ENCODE data around the gene PFKFB4.
A peak's percentile ranks its signal among the peaks of the same experiment; 100 is the strongest.

The PFKFB4 gene

DNA sequence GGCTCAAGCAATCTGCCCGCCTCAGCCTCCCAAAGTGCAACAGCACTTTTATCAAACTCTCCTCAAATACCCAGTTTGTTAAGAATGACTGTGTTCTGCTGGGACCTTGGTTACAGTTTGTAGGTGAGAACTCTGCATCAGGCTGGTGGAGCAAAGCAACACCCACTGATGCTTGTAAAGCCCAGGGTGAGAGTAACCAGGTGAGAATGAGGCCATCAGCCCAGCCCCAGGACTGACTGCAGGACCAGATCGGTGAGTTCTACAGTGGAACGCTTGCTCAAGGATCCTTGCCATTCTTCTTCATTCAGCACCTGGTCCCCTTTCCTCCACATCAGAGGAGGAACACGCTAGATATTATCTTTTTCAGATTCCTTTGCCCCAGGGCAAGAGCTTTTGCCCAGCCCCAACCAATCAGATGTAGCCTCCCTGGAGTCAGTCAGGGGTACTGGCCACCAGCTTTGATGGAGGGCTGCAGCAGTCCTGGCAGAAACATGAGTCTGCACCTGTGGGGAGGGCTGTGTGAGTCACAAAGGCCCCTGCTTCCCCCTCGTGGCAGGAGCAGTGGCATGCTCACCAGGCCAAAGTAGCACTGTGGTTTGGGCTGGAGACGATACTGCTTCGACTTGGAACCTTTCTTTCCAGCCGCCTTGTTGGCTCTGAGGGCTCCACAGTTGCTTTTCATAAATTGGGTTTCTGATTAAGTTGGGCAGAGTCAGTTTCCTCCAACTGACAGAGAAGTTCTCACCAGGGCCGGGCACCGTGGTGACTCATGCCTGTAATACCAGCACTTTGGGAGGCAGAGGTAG is 49.1 kb downstream of the PFKFB4 start (continued):
- peak; percentile 72 for TF ChIP-seq ZNF654 (tag by site-specific recombination; IDR thresholded peaks at IDR 0.05; ENCODE audit: low read depth)
- TF ChIP-seq ZNF174 (tag by site-specific recombination; IDR thresholded peaks at IDR 0.05) = no peak

DNA sequence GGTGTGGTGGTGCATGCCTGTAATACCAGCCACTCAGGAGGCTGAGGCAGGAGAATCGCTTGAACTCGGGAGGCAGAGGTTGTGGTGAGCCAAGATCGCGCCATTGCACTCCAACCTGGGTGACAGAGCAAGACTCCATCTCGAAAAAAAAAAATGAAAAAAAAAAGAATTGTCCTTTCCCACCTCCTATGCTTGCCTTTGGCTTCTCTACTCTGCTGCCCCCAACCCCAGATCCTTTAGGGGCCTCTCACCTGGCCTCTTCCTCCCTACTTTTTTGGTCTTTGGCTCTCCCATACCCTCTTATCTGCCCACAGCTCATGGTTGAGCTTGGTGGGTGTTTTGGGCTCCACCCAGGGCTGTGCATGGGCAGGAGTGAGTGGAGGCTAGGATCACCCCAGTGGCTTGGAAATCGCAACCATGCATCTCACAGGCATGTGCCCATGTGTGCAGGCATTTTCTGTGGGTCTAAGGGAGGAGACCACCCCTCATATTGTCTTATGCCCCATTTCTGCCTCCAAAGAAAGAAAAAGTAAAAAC is 50.6 kb downstream of the PFKFB4 start:
- ChIA-PET CTCF (interaction anchor here (0.6 kb wide), 1 partner anchor 145 kb away, joined by 3 read pairs; no protein-coding TSS in a partner anchor), POLR2A (interaction anchor here (0.7 kb wide), 1 partner anchor 64 kb away, joined by 3 read pairs; no protein-coding TSS in a partner anchor)
- H3K27ac ChIP-seq (ENCODE audit: extremely low read depth, low read depth, low read length) = no peak overlapping the region
- H3K36me3 ChIP-seq (ENCODE audit: control insufficient read depth in 2 of 2, insufficient read depth in 1 of 2, low read length in 2 of 2) = no peaks in the 10 kb centered on the region
- H3K9me3 ChIP-seq (ENCODE audit: control insufficient read depth, insufficient read depth, low read depth, low read length) = no peaks in the 10 kb centered on the region
- TF ChIP-seq, protein P1, sequence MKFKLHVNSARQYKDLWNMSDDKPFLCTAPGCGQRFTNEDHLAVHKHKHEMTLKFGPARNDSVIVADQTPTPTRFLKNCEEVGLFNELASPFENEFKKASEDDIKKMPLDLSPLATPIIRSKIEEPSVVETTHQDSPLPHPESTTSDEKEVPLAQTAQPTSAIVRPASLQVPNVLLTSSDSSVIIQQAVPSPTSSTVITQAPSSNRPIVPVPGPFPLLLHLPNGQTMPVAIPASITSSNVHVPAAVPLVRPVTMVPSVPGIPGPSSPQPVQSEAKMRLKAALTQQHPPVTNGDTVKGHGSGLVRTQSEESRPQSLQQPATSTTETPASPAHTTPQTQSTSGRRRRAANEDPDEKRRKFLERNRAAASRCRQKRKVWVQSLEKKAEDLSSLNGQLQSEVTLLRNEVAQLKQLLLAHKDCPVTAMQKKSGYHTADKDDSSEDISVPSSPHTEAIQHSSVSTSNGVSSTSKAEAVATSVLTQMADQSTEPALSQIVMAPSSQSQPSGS (tag by site-specific recombination; IDR thresholded peaks at IDR 0.05; ENCODE audit: low read depth) = no peak
- TF ChIP-seq, protein P2, sequence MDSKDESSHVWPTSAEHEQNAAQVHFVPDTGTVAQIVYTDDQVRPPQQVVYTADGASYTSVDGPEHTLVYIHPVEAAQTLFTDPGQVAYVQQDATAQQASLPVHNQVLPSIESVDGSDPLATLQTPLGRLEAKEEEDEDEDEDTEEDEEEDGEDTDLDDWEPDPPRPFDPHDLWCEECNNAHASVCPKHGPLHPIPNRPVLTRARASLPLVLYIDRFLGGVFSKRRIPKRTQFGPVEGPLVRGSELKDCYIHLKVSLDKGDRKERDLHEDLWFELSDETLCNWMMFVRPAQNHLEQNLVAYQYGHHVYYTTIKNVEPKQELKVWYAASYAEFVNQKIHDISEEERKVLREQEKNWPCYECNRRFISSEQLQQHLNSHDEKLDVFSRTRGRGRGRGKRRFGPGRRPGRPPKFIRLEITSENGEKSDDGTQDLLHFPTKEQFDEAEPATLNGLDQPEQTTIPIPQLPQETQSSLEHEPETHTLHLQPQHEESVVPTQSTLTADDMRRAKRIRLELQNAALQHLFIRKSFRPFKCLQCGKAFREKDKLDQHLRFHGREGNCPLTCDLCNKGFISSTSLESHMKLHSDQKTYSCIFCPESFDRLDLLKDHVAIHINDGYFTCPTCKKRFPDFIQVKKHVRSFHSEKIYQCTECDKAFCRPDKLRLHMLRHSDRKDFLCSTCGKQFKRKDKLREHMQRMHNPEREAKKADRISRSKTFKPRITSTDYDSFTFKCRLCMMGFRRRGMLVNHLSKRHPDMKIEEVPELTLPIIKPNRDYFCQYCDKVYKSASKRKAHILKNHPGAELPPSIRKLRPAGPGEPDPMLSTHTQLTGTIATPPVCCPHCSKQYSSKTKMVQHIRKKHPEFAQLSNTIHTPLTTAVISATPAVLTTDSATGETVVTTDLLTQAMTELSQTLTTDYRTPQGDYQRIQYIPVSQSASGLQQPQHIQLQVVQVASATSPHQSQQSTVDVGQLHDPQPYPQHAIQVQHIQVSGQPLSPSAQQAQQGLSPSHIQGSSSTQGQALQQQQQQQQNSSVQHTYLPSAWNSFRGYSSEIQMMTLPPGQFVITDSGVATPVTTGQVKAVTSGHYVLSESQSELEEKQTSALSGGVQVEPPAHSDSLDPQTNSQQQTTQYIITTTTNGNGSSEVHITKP (tag by site-specific recombination; IDR thresholded peaks at IDR 0.05) = peak; percentile 94
- no peaks in the 10 kb centered on the region for H3K4me1 ChIP-seq (ENCODE audit: control insufficient read depth, insufficient read depth, low read length)
- no peak overlapping the region for H3K4me3 ChIP-seq (ENCODE audit: low read depth, low read length)

DNA sequence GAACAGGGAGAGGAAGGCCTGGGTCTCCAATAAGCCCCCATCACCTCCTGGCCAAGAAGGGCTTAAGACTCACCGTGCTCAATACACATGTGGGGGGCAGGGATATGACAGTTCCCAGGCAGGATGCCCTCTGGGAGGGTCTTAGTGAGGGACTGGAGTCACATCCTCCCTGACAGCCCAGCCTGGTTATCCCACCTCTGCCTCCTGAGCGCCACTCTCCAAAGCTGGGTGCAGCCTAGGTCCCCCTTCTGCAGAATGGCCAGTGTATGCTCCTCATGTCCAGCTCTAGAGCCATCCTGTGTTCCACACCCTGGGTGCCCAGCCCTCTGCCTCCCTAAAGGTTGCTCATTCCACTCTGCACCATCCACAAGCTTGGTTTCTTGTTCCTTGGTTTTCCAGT is 51.5 kb downstream of the PFKFB4 start:
- ChIA-PET POLR2A (no interaction called here), CTCF (interaction anchor here (1.4 kb wide), 1 partner anchor 69 kb away, joined by 5 read pairs; no protein-coding TSS in a partner anchor)
- H3K36me3 ChIP-seq (ENCODE audit: control insufficient read depth in 2 of 2, insufficient read depth in 1 of 2, low read length in 2 of 2) = no peaks in the 10 kb centered on the region
- TF ChIP-seq ZNF560 (tag by site-specific recombination; IDR thresholded peaks at IDR 0.05; ENCODE audit: borderline replicate concordance) (no peak), ZFP3 (tag by site-specific recombination; IDR thresholded peaks at IDR 0.05; ENCODE audit: low read depth) (no peak), ZNF777 (tag by site-specific recombination; IDR thresholded peaks at IDR 0.05; ENCODE audit: borderline replicate concordance) (no peak), ZNF223 (tag by site-specific recombination; IDR thresholded peaks at IDR 0.05) (no peak)
- TF ChIP-seq, protein P3, sequence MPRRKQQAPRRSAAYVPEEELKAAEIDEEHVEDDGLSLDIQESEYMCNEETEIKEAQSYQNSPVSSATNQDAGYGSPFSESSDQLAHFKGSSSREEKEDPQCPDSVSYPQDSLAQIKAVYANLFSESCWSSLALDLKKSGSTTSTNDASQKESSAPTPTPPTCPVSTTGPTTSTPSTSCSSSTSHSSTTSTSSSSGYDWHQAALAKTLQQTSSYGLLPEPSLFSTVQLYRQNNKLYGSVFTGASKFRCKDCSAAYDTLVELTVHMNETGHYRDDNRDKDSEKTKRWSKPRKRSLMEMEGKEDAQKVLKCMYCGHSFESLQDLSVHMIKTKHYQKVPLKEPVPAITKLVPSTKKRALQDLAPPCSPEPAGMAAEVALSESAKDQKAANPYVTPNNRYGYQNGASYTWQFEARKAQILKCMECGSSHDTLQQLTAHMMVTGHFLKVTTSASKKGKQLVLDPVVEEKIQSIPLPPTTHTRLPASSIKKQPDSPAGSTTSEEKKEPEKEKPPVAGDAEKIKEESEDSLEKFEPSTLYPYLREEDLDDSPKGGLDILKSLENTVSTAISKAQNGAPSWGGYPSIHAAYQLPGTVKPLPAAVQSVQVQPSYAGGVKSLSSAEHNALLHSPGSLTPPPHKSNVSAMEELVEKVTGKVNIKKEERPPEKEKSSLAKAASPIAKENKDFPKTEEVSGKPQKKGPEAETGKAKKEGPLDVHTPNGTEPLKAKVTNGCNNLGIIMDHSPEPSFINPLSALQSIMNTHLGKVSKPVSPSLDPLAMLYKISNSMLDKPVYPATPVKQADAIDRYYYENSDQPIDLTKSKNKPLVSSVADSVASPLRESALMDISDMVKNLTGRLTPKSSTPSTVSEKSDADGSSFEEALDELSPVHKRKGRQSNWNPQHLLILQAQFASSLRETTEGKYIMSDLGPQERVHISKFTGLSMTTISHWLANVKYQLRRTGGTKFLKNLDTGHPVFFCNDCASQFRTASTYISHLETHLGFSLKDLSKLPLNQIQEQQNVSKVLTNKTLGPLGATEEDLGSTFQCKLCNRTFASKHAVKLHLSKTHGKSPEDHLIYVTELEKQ (tag by site-specific recombination; IDR thresholded peaks at IDR 0.05; ENCODE audit: borderline replicate concordance) = no peak
- no peak overlapping the region for H3K4me3 ChIP-seq (ENCODE audit: low read depth, low read length)
- H3K27ac ChIP-seq (ENCODE audit: extremely low read depth, low read depth, low read length) = no peak overlapping the region
- no peaks in the 10 kb centered on the region for H3K4me1 ChIP-seq (ENCODE audit: control insufficient read depth, insufficient read depth, low read length)
- H3K9me3 ChIP-seq (ENCODE audit: control insufficient read depth, insufficient read depth, low read depth, low read length) = no peaks in the 10 kb centered on the region
